OCI-LY7 (cell line): ENCODE results near the gene TANC1. TPM values are rescaled to one million over a fixed set of nuclear protein-coding genes. Genes with fewer than 3 reads are reported as not detected.

Experiments used
- BruUV-seq: library from RNA; stranded (reverse); fragments of 400-500 nt; replicated peaks from 2 replicates; lab custom pipeline; 2021; lab: Mats Ljungman, UMichigan
- CTCF ChIA-PET: fragments of 300-600 bp; sonication (Branson Sonifier 250); formaldehyde crosslinking; loops from one replicate; lab custom pipeline; 2022; ENCODE audit warnings: antibody characterized with exemption; ENCODE audit not compliant: unreplicated experiment; lab: Charles Lee
- POLR2A ChIA-PET: fragments of 300-600 bp; sonication (Branson Sonifier 250); formaldehyde crosslinking; loops from one replicate; lab custom pipeline; 2022; ENCODE audit warnings: antibody characterized with exemption; lab: Charles Lee
- DNase-seq: peaks from one replicate; pipeline ENCODE4 v3.0.0-alpha.2; 2015; ENCODE audit warnings: low spot score
- H2AFZ ChIP-seq: fragments of 200-600 bp; sonication (generic), shearing (Covaris generic); 2 replicates; pipeline ENCODE4 v1.6.1; 2014; ENCODE audit warnings: mild to moderate bottlenecking, antibody characterized with exemption, low read length, moderate library complexity
- H3K27ac ChIP-seq: fragments of 200-600 bp; sonication (generic); 2 replicates; pipeline ENCODE4 v1.5.1; 2014; ENCODE audit warnings: mixed run types, low read depth, mild to moderate bottlenecking, moderate library complexity, low read length, inconsistent platforms; ENCODE audit not compliant: poor library complexity, severe bottlenecking
- H3K36me3 ChIP-seq: fragments of 200-600 bp; sonication (generic); 2 replicates; pipeline ENCODE4 v1.6.1; 2014; ENCODE audit warnings: mild to moderate bottlenecking, antibody characterized with exemption, low read length, moderate library complexity, mixed read lengths; ENCODE audit not compliant: insufficient read depth
- H3K4me1 ChIP-seq: fragments of 200-600 bp; sonication (generic); 2 replicates; pipeline ENCODE4 v1.5.1; 2014; ENCODE audit warnings: mild to moderate bottlenecking, low read length; ENCODE audit not compliant: insufficient read depth, poor library complexity, severe bottlenecking
- H3K4me2 ChIP-seq: fragments of 200-600 bp; sonication (generic); 2 replicates; pipeline ENCODE4 v1.6.1; 2014; ENCODE audit warnings: mild to moderate bottlenecking, low read length
- H3K4me3 ChIP-seq: fragments of 200-600 bp; sonication (generic); 2 replicates; pipeline ENCODE4 v1.5.1; 2014; ENCODE audit warnings: mild to moderate bottlenecking, low read depth, low read length; ENCODE audit not compliant: poor library complexity, severe bottlenecking
- H3K79me2 ChIP-seq: fragments of 200-600 bp; sonication (generic); 2 replicates; pipeline ENCODE4 v1.6.1; 2016; ENCODE audit warnings: low read depth, mild to moderate bottlenecking, low read length, moderate library complexity, mixed read lengths; ENCODE audit not compliant: insufficient read depth
- H3K9me2 ChIP-seq: fragments of 200-600 bp; sonication (generic); 2 replicates; pipeline ENCODE4 v1.6.1; 2016; ENCODE audit warnings: mild to moderate bottlenecking, low read length, mixed read lengths; ENCODE audit not compliant: insufficient read depth
- H3K9me3 ChIP-seq: fragments of 200-600 bp; sonication (generic); 2 replicates; pipeline ENCODE4 v1.6.1; 2014; ENCODE audit warnings: mild to moderate bottlenecking, mixed run types, low read length, mixed read lengths
- H4K20me1 ChIP-seq: fragments of 200-600 bp; sonication (generic); 2 replicates; pipeline ENCODE4 v1.6.1; 2014; ENCODE audit warnings: mild to moderate bottlenecking, antibody characterized with exemption, low read length, moderate library complexity, mixed read lengths; ENCODE audit not compliant: insufficient read depth
- EZH2phosphoT487 ChIP-seq: fragments of 200-600 bp; sonication (generic); IDR thresholded peaks from 2 replicates; pipeline ENCODE4 v1.6.1; 2018; ENCODE audit warnings: low read depth, borderline replicate concordance, mild to moderate bottlenecking, mixed run types, antibody characterized with exemption, low read length, moderate library complexity, mixed read lengths
- intact Hi-C: fragments of 100-400 bp; cut with micrococcal nuclease; formaldehyde crosslinking; loops from one replicate; pipeline ENCODE4 v1.10.0; 2022; ENCODE audit not compliant: unreplicated experiment
- total RNA-seq, 2 experiments: library from RNA; depleted of rRNA in 1 of 2; stranded (reverse); fragments of >200 nt in 1 of 2; shearing (Covaris generic) in 1 of 2; gene quantifications; 2 replicates each; pipeline ENCODE4 v1.2.3, GENCODE V29; 2014 to 2022
- TF ChIP-seq, protein P1 (sequence below): fragments of 200-600 bp; sonication (generic); conservative IDR thresholded peaks from 2 replicates; pipeline ENCODE4 v1.5.1; 2014; ENCODE audit warnings: mild to moderate bottlenecking, antibody characterized with exemption, low read length, moderate library complexity, mixed read lengths

The TANC1 gene
- total RNA-seq, 2 experiments from 2014 or later = 0.04 TPM; not detected in 1

DNA sequence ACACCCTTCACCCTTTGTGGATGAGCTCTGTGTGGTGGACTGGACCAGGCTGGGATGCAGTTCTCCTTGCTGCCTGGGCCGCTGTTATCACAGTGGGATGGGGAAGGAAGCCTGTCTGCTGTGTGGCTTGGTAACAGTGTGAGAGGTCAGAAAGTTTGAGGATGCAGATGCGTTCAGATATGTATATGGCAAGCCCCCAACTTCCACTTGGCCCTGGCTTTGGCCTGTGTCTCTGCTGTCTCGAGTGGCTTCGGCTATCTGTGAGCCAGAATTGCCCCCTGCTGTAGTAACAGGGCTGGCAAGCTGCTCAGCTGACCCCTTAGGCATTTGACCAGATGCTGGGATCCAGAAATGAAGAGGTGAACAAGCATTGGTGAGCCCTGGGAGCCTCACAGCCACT lies 211.3 kb downstream of the TANC1 start:
- Histone ChIP-seq H3K9me3 (no peaks in the 10 kb centered on the region), H3K27ac (no peak overlapping the region), H2AFZ (no peak overlapping the region), H3K79me2 (no peaks in the 10 kb centered on the region), H3K4me2 (no peak overlapping the region), H3K4me3 (no peak overlapping the region), H3K36me3 (no peaks in the 10 kb centered on the region), H4K20me1 (no peaks in the 10 kb centered on the region), H3K9me2 (no peaks in the 10 kb centered on the region), H3K4me1 (no peaks in the 10 kb centered on the region)
- ChIA-PET POLR2A (no interaction called here), CTCF (no interaction called here)
- DNase-seq = no peak
- no TSS peak for BruUV-seq
- TF ChIP-seq EZH2phosphoT487 = no peak
- TF ChIP-seq, protein P1, sequence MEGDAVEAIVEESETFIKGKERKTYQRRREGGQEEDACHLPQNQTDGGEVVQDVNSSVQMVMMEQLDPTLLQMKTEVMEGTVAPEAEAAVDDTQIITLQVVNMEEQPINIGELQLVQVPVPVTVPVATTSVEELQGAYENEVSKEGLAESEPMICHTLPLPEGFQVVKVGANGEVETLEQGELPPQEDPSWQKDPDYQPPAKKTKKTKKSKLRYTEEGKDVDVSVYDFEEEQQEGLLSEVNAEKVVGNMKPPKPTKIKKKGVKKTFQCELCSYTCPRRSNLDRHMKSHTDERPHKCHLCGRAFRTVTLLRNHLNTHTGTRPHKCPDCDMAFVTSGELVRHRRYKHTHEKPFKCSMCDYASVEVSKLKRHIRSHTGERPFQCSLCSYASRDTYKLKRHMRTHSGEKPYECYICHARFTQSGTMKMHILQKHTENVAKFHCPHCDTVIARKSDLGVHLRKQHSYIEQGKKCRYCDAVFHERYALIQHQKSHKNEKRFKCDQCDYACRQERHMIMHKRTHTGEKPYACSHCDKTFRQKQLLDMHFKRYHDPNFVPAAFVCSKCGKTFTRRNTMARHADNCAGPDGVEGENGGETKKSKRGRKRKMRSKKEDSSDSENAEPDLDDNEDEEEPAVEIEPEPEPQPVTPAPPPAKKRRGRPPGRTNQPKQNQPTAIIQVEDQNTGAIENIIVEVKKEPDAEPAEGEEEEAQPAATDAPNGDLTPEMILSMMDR = no peak
- intact Hi-C loops = no loop called here

DNA sequence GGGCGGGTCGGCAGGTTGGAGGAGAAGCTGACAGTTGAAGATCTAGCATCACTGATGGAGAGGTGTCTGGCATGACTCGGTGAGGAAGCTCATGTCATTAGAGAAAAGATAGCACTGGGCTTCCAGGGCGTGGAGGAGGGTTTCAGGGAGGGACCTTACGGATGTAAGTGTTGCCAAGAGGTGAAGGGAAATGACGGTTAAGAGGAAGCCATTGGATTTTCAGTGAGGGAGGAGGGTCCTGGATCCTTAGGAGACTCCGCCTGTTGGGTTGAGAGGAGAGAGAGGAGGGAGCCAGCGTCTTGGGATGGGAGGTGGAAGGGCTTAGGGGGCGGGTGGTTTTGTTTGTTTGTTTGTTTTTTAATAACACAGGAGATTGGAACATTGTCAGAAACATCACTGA lies 214.9 kb downstream of the TANC1 start:
- TF ChIP-seq, protein P1 = no peak
- POLR2A ChIA-PET = no interaction called here
- Histone ChIP-seq H3K4me3 (no peak overlapping the region), H3K9me3 (no peaks in the 10 kb centered on the region), H3K79me2 (no peaks in the 10 kb centered on the region), H3K4me2 (no peak overlapping the region), H4K20me1 (no peaks in the 10 kb centered on the region), H3K27ac (no peak overlapping the region), H2AFZ (no peak overlapping the region), H3K36me3 (no peaks in the 10 kb centered on the region), H3K9me2 (no peaks in the 10 kb centered on the region), H3K4me1 (no peaks in the 10 kb centered on the region)
- CTCF ChIA-PET = no interaction called here
- DNase-seq = no peak
- intact Hi-C loops = no loop called here
- BruUV-seq = no TSS peak

DNA sequence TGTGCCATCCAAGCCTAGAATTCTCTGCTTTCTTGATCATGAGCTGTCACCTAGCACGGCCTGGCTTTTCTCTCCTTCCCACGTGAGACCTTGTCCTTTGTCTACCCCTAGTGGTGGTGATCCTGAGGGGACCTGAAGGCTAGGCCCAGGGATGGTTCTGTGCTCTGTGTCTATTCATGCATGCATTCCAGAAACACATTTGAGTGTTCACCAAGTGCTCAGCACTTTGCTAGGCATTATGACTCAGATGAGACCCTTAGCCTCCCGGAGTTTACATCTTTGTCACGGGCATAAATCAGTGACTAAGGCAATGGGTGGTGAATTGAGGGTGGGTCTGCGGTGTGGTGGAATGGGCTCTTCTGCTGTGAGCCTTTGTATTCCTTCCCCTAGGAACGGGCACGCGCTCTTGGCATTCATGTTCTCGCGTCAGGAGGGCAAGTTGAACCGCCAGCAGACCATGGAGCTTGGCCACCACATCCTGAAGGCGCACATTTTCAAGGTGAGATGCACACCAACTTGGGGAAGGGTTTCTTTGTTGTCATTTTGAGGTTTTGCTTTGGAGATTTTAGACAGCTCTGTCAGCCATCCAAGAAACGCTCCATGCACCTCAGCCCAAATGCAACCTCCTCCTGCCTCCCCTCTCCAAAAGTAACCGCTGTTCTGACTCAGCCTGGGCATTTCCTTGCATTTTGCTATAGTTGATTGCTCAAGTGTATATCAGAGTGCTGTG lies 217.1 kb downstream of the TANC1 start:
- POLR2A ChIA-PET = no interaction called here
- Histone ChIP-seq H3K9me2 (no peaks in the 10 kb centered on the region), H3K79me2 (no peaks in the 10 kb centered on the region), H3K36me3 (no peaks in the 10 kb centered on the region), H3K4me3 (no peak overlapping the region), H2AFZ (no peak overlapping the region), H3K4me2 (no peak overlapping the region), H3K4me1 (no peaks in the 10 kb centered on the region), H4K20me1 (no peaks in the 10 kb centered on the region), H3K9me3 (no peaks in the 10 kb centered on the region), H3K27ac (no peak overlapping the region)
- intact Hi-C loops = no loop called here
- CTCF ChIA-PET = no interaction called here
- DNase-seq = no peak
- BruUV-seq = no TSS peak
- TF ChIP-seq EZH2phosphoT487 = no peak
- TF ChIP-seq, protein P1 = no peak
